Measurements from ENCODE around the gene HOXC11.

Gene HOXC11

DNA sequence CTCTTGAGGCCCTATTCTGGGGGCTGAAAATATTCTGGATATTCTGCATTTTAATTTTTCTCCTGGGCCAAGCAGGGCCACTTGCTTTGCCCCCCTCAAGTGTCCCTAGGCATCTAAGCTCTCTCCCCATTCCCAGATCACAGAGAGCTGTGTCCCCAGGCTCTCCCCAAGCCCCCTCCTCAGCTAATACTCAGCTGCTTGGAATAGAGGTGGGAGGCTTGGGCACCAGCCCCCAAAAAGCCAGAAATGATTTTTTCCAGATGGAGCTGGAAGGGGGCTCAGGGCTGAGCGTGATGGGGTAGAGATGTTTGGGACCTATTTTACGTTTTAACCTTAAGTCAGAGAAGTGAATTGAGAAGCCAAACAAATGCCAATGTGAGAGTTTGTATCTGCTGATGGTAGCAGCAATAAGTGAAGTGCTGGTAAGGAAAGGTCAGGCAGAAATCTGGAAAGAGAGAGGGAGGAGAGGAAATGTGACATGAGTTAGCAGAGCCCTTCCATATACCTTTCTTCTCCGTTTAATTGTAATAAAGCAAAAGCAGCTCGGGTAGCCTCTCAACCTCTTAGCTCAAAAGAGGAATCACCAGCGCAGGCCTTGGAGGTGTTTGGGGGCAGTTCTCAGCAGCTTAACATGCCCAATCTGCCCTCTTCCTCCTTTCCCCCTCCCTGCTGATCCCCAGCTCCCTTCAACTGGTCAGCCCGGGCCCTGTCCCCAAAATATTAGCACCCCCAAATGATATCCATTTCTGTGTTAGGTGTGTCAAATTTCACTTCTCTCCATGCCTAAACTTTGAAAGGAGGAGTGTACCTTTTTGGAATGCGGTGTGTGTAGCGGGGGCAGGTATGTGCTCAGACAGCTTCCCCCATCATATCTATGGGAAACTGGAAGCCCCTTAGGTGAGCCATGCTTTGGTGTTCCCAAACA, 50.3 kb downstream of the HOXC11 start:
- DNase-seq (ENCODE audit: low read depth), result no peak

DNA sequence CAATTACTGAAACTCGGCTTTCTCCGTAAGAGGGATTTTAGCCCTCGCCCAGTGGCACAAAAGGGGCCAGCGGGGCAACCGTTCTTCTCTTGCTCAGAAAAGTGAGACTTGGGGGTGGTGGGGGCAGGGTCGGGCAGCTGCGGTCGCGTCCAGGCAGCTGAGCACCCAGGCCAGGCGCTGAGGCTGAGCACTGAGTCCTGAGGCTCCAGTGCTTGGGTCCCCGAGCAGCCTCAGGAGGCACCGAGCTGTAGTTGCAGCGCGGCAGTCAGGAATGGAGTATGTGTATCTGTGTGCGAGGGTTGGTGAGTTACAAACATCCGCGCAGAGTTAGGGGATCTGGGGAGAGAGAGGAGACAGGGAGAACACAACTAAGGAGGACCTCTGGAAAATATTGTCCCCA, 51.2 kb downstream of the HOXC11 start:
- DNase-seq (ENCODE audit: low read depth), result no peak

DNA sequence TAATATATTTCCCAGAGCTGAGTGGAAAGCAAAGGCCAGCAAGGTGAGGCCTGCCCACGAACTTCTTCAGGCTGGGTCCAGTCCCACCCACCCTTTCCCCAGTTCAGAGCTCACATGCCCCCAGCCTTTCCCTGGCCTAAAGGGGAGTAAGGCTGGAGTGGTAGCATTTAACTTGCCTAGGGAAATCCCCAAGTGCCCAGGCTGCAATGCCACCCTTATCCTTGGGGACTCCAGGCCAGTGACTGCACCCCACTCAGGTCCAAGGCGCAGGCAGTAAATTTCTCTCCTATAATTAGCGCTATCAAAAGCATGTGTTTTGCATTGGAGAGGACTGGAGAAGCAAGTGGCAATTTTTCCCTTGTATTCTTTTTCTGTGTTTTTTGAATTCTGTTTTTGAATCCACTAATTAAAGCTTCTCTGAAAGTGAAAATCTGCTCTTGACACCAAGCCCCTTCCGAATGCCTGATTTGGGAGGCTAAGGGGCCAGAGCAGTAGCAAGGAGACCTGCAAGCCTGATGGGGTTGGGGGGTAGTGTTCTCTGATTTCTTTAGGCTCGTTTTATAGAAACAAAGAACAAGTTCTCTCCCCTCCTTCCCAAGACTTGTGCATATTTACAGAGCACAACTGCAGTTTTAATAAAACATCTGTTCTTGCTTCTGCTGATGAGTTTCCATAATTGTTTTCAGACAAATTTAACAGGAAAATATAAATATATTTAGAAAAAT, 51.8 kb downstream of the HOXC11 start:
- no peak for DNase-seq (ENCODE audit: low read depth)

DNA sequence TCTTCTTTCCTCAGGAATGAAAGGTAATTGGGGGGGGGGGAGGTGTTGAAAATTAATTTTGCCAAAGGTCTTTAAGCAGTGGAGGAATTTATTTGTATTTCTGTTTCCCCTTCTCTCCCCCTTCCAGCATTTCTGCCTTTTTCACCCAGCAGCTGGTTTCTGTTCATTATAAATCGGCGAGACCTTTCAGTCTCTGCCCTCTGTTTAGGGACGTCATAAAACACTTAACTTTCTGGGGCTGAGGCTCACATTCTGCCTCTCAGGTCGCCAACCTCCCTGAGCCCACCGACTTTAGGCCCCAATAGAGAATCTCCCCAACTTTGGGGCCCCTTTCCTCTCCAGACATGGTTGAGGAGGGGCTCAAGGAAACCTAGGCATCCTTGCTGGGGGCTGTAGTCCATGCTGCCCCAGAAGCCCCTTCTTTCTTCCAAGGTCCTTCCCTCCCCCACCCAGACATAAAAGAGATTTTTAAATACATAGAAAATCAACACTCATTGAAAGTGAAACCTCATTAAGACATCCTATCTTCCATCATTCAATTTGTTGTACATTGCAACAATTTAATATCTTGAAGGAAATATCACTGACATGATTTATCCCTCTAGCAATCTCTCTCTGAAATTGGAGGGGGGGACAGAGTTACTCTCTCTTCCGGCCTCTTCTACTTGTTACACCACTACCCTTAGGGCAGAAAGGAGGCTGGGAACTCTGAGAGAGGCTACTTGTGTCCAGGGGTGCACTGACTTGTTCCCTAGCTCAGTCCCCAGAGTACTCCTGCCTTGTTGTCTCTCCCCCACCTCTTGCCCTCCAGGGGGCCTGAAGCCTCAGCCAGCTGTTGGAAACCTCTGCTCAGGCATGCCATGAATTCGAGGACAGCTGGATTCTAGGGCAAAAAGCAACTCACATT, 52.8 kb downstream of the HOXC11 start:
- no peak for DNase-seq (ENCODE audit: low read depth)

DNA sequence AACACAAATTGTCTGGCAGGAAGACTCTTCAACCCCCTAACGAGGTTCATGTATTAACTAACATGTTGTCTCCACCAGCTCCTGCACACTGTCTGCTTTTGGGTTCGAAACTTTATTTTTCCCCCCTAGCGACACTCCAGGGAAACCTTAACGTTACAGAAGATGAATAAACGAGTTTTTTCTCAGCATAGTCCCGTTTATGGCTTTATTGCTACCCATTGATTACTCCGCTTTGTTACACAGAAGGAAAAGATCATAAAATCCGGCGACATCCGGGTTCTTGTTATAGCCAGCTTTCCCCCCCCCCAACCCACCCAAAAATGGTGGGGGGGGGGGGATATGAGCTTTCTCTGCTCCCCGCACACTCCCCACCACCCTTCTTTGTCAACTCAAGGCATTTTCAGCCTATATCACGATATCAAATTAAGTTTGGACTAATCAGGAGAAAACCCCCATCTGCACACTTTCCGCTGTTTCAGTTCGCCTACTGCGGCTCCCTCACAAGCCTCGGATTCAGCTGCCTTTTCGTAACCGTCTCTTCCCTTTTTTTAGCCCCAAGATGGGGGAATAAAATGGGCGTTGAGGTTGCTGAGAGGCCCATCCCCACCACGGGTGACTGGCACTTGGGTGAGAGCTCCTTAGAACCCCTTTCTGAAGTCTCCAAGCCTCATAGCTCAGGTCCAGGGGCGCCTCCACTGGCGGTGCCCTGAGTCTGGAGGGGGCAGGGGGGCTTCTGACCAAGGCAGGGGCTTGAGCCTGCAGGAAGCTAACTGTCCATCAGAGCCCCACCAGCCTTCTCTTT, 53.9 kb downstream of the HOXC11 start:
- no peak for DNase-seq (ENCODE audit: low read depth)
